Fibroblast of villous mesenchyme (primary cell): ENCODE results near the gene MAEA. TPM values are rescaled to one million over a fixed set of nuclear protein-coding genes. Genes with fewer than 3 reads are reported as not detected.

Experiments
- DNase-seq: peaks from one replicate; pipeline ENCODE4 v3.0.0-alpha.2; 2010; ENCODE audit warnings: low read depth
- H3K4me3 ChIP-seq: 2 replicates; pipeline ENCODE4 v1.5.1; 2011; ENCODE audit warnings: low read depth, mild to moderate bottlenecking, low read length
- total RNA-seq: library from RNA; depleted of rRNA; stranded (reverse); fragments of >200 nt; gene quantifications from 2 replicates; pipeline ENCODE4 v1.2.3, GENCODE V29; 2012
- TF ChIP-seq, protein P1 (sequence below): IDR thresholded peaks from 2 replicates; pipeline ENCODE4 v1.5.1; 2012; ENCODE audit warnings: low read depth, mild to moderate bottlenecking, low read length; ENCODE audit not compliant: insufficient read depth

The MAEA gene
- total RNA-seq, 1 donor: 59.6 TPM

DNA sequence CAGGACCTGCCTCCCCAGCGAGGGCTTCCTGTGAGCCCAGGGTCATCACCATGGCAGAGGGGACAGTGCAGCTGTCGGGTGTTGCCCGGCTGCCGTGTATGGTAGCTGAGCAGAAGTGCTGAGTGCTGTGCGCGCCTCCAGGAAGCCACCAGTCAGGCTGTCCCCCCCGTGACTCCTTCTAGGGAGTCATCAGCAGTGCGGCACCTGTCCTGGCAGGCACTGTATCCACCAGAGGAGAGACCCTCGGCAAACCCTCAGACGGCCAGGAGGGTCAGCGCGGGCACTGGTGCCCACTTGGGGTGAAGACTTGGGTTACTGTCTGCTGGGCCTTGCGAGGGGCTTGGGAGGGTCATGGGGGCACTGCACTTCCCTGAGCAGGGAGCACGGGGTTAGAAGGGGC lies 65.7 kb downstream of the MAEA start:
- TF ChIP-seq, protein P1, sequence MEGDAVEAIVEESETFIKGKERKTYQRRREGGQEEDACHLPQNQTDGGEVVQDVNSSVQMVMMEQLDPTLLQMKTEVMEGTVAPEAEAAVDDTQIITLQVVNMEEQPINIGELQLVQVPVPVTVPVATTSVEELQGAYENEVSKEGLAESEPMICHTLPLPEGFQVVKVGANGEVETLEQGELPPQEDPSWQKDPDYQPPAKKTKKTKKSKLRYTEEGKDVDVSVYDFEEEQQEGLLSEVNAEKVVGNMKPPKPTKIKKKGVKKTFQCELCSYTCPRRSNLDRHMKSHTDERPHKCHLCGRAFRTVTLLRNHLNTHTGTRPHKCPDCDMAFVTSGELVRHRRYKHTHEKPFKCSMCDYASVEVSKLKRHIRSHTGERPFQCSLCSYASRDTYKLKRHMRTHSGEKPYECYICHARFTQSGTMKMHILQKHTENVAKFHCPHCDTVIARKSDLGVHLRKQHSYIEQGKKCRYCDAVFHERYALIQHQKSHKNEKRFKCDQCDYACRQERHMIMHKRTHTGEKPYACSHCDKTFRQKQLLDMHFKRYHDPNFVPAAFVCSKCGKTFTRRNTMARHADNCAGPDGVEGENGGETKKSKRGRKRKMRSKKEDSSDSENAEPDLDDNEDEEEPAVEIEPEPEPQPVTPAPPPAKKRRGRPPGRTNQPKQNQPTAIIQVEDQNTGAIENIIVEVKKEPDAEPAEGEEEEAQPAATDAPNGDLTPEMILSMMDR: no peak
- H3K4me3 ChIP-seq: no peak overlapping the region
- no peak for DNase-seq

DNA sequence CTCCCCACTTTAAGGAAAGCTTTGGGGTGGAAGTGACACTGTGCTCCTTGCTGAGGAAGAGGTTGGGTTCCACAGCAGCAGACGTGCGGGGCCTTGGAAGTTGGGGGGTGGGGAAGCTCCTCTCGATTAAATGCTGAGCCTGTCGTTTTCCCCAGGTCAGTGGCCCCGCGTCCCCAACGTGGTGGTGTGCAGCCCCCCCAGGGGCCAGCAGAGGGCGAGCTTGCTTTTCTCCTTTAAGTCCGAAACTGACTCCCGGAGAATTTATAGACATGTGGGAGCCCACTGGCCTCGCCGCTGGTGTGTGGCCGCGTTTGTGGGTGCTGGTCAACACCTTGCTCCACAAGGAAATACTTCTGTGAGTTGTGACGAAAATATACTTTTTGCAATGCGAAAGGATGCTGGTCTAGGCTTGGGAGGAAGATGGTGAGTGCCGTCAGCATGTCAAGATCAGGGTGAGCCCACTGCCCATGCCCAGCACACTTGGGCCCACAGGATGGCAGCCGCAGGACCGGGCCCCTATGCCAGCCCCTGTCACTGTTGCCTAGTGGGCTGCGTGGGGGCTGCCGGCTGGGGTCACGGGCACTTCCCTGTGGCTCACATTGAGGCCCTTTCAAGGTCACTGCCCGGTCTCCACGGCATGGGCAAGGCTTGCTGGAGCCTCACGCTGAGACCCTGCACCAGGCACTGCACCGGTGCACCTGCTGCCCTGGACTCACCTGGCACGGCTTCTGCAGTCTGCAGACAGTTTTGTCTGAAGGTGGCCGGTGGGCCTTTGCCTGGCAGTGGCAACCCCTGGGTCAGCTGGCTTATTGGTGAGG lies 66.7 kb downstream of the MAEA start:
- TF ChIP-seq, protein P1: peak; percentile 81
- no peak overlapping the region for H3K4me3 ChIP-seq
- DNase-seq: peak; percentile 54

DNA sequence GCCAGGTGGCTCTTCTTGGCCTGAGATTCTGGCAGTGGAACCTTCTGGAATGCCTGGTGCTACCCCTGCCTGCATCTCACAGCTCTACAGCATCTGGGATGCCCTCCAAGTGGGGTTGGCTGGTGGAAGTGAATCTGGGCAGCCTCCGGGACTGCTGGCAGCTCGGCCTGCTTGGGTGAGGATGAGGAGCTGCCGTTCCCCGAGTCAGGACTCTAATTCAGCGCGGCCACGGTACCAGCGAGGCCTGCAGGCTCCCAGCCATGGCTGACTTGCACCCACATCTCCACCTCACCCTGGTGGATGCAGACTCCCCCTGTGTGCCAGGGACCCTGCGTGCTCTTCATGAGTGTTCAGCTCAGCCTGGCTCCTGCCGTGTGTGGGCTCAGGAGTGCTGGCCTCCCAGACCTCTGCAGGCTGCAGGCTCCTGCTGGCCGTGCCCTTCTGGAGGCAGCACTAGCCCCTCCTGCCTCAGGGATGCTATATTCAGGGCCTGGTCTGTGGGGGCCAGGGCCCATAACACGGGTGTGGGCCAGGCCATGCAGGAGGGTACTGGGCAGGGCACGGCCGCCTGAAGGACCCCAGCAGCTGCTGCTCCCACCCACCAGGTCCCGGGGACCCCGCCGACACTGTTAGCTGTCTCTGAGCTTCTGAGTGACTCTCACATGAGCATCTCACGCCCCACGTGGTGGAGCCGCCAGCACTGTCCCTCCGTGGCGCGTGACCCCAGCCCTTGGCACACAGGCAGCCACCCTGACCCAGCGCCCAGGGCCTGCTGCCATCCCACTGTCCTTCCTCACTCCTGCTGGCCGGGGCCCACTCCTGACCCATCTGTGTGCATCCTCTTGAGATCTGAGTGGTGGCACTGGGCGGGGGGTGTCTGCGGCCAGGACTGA lies 67.9 kb downstream of the MAEA start:
- no peak overlapping the region for H3K4me3 ChIP-seq
- DNase-seq: no peak
- TF ChIP-seq, protein P1: no peak

- no peak for DNase-seq
- TF ChIP-seq, protein P1: no peak
- no peak overlapping the region for H3K4me3 ChIP-seq
These were observed 68.9 kb downstream of the MAEA start for GRCh38 chr4:1358421-1359143.

DNA sequence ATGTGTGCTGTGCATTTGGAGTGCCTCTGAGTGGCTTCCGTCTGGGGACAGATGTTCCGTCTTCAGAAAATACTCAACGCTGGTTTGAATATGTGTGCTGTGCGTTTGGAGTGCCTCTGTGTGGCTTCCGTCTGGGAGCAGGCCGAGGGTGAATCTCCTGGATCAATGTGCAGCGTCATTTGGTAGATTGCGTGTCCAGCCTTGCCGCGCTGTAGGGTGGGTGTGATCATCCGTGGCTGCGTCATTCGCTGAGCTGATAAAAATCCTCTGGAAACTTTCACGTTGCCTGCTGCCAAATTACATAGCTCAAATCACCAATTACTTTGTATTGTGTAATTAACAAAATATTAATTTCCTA lies 69.4 kb downstream of the MAEA start:
- no peak overlapping the region for H3K4me3 ChIP-seq
- TF ChIP-seq, protein P1: no peak
- DNase-seq: no peak

GRCh38 chr4:1359976-1360375 lies 70.3 kb downstream of the MAEA start:
- no peak overlapping the region for H3K4me3 ChIP-seq
- no peak for DNase-seq
- TF ChIP-seq, protein P1: no peak
